Islet of Langerhans (tissue), 1 donor: ENCODE data around the gene TIPIN.
"Not testable (repeated sequence)": the region's sequence is repeated elsewhere in the genome, so short reads cannot be mapped to it uniquely, and the experiment has no call there.

Experiments used
- FAIRE-seq: peaks from one replicate; lab custom pipeline; 2011; peaks lifted over from hg19 to GRCh38; lab: Jason Lieb, UNC

Gene TIPIN

DNA sequence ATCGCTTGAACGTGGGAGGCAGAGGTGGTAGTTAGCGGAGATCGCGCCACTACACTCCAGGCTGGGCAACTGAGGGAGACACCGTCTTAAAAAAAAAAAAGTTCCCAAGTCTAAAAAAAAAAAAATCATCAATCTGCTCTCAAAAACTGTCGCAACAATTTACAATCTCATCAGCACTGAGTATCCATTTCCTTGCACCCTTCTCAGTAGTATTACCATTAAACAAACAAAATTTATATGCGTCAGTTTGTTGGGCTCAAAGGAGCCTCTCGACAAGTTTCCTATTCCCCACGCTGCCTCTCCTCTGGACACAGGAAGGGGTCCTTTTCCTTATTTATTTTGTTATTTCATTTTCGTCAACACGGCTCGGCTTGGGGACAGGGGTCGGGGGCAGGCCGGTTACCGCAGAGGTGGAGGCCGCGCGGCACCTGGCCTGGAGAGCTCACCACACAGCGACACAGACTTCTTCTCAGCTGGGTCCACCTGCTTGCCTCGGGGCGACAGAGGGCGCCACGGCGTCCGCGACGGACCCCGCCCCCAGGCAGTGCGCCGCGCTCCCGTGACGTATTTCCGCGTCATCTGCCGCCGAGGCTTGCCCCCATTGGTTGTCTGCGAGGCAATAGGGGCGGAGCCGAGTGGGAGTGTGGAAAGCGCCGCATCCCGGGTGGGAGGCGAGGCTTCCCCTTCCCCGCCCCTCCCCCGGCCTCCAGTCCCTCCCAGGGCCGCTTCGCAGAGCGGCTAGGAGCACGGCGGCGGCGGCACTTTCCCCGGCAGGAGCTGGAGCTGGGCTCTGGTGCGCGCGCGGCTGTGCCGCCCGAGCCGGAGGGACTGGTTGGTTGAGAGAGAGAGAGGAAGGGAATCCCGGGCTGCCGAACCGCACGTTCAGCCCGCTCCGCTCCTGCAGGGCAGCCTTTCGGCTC lies 30.0 kb upstream of the TIPIN start, which contains the start of gene MAP2K1:
Gene MAP2K1, plus strand, starts transcription at position 709 of the 920 bp plus-strand sequence. CDS start 436 bp downstream, outside the sequence.
- FAIRE-seq, result no peak

DNA sequence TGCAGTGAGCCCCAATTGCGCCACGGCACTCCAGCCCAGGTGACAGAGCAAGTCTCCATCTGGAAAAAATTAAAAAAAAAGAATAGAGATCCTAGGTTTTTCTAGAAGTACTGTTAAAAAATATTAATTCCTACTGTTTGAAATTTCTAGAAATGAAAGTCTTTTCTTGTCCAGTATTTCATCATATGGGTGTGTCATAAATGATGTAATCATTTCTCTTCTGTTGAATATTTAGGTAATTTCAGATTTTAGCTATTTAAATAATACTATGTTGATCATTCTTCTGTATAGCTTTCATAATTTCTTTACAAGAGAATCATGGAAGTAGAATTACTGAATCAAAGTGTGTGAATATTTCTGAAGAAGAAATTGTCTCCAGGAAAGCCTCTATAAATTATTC lies 24.9 kb upstream of the TIPIN start:
- FAIRE-seq, result not testable (repeated sequence)

DNA sequence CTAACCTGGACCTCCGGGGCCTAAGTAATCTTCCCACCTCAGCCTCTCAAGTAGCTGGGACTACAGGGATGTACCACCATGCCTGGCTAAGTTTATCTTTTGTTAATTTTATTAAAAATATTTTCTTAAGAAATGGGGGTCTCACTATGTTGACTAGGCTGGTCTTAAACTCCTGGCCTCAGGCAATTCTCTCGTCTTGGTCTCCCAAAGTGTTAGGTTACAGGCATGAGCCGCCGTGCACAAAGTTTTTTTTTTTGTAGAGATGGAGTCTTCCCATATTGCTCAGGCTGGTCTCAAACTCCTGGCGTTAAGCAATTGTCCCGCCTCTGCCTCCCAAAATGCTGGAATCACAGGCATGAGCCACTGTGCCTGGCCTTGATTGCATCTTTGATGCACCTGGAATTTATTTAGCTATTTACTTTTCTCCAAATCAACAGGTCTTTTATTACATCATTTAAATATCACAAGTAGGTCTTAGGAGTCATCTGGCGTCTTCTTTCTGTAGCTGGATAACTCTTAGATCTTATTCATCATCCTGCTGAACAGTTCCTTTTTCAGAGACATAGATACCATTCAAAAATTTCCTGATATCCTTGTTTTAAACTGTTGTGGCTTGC lies 22.4 kb upstream of the TIPIN start:
- no peak for FAIRE-seq

DNA sequence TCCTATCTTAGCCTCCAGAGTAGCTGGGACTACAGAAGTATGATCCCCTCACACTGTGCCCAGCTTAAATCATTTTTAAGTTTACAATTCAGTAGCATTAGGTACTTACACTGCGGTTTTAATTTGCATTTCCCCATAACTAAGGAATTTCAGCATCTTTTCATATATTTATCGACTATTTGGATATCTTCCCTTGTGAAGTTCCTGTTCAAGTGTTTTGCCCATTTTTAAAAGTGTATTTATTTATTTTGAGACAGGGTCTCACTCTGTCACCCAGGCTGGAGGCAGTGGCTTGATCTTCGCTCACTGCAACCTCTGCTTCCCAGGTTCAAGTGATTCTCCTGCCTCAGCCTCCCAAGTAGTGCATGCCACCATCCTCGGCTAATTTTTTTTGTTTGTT lies 17.7 kb upstream of the TIPIN start:
- FAIRE-seq, result no peak

DNA sequence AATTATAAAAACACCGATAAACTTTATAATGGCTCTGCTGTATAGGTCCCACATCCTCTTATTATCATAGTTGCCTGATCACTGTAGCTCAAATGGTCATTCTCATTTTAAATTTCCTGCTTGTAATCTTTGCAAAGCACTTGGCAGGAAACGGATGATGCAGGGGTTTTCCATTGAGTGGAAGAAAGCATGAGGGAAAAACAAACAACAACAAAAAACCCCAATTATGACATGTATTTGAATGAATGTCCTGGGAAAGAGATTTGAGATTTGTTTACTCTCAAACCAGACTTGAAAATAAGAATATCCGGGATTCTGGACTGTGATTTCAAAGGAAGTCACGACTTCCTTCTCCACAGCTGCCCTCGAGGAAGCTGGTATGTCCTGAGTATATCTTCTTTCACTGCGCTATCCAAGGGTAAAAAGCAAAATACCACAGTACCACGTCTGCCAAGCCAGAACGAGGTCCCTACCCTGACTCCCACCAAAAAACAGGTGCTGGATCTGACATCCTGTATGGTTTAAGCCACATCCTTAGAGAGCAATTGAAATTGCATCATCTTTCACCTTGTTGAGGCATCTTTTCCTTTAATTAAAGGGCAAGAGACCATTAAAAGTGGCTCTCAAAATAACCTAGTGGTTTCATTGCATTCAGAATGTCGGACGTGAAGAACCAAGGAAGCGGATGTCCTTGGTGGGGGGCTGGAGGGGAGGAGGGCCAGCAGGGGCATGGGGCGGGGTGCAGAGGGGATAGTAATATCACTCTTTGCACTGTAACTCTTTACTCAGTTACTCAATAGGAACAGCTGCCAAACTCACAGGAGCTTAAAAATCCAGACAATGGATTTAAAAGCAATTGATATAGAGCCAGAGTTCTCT lies 13.5 kb upstream of the TIPIN start:
- no peak for FAIRE-seq

DNA sequence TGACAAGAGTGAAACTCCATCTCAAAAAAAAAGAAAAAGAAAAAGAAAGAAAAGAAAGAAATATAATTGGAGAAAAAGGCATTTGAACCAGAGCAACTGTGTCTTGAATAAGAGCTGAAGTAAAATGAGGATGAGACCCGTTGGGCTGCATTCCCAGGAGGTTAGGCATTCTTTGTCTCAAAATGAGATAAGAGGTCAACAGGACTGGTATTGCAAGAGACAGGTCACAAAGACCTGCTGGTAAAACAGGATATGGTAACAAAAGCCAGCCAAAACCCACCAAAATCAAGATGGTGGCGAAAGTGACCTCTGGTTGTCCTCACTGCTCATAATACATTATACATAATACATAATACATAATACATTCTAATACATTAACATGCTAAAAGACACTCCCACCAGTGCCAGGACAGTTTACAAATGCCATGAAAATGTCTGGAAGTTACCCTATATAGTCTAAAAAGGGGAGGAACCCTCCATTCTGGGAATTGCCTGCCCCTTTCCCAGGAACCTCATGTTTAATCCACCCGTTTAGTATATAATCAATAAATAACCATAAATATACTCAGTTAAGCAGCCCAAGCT lies 8.6 kb upstream of the TIPIN start:
- no peak for FAIRE-seq

DNA sequence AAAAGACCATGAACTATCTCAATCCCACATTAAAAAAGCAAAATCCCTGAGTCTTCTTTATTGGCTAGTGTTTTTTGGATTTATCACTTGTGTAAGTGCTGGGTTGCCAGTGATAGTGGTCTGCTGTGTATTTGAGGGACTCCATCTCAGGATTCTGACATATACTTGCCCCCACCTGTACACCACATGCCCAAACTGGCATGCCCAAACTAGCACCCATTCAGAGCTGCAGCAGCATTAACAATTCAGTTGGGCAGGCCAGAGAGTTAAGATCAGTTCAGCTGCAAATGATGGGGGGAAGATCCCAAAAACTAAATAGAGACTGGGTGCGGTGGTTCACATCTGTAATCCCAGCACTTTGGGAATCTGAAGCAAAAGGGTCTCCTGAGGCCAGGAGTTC lies 6.3 kb upstream of the TIPIN start:
- no peak for FAIRE-seq

DNA sequence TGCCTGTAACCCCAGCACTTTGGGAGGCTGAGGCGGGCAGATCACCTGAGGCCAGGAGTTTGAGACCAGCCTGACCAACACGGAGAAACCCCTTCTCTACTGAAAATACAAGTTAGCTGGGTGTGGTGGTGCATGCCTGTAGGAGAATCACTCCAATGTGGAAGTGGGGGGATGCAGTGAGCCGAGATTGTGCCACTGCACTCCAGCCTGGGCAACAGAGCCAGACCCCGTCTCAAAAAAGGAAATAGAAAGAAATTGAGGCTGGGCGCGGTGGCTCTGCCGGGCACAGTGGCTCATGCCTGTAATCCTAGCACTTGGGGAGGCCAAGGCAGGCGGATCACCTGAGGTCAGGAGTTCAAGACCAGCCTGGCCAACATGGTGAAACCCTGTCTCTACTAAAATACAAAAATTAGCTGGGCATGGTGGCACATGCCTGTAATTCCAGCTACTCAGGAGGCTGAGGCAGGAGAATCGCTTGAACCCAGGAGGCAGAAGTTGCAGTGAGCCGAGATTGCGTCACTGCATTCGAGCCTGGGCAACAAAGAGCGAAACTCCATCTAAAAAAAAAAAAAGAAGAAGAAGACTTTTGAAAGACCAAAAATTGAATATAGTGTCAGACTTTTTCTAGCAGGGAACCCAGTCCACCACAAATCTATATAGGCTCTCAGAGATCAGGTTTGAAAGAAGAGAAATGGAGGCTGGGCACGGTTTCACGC lies 5.4 kb upstream of the TIPIN start:
- FAIRE-seq, result not testable (repeated sequence)

DNA sequence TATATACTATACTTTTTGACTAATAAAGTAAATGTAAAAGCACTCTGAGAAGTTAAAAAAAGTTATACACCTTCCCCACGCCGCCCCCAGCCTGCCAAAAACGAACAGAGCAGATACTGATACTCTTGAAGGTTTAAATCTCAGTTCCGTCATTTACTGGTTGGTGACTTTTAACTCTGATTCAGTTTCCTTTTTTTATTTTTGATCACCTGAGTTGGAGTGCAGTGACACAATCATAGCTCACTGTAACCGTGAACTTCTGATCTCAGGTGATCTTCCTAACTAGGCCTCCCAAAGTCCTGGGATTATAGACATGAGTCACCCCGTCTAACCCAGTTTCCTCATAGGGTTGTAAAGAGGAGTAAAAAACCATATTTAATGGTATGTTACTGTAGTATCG lies 3.3 kb upstream of the TIPIN start:
- no peak for FAIRE-seq

DNA sequence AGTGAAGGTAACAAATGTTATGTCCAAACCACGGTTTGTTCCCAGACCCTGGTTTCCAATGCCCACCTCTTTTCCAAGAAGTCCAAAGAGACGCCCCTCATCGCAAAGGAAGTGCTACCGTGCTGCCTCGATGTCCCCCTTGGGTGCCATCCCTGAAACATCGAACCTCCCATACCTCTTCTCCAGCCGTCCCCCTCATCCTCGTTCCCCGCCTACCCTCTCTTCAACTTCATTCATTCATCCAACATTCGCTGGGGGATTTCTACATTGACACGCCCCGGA lies 467 bp downstream of the TIPIN start:
- FAIRE-seq, result no peak

DNA sequence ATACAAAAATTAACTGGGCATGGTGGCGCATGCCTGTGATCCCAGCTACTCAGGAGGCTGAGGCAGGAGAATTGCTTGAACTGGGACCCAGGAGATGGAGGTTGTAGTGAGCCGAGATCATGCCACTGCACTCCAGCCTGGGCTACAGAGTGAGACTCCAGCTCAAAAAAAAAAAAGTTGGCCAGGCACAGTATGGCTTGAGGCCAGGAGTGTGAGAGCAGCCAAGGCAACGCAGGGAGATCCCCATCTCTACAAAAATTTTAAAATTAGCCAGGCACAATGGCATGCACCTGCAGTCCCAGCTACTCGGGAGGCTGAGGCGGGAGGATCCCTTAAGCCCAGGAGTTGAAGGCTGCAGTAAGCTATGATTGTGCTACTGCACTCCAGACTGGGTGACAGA lies 8.0 kb downstream of the TIPIN start:
- FAIRE-seq, result not testable (repeated sequence)

DNA sequence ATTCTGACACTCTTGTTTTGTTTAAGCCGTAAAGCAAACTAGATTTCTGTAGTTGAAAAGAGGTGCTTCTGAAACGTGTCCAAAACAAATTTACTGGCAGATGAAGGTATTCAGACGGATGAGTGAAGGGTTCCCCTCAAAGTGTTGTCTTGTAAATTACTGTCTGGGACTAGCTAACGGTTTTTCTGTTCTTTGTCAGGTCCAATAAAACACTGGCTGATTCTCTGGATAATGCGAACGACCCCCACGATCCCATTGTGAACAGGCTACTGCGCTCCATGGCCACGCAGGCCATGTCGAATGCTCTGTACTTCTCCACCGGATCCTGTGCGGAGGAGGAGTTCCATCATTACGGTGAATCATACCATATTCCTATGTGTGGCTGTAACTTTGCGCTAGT lies 27.7 kb downstream of the TIPIN start:
- FAIRE-seq, result no peak

DNA sequence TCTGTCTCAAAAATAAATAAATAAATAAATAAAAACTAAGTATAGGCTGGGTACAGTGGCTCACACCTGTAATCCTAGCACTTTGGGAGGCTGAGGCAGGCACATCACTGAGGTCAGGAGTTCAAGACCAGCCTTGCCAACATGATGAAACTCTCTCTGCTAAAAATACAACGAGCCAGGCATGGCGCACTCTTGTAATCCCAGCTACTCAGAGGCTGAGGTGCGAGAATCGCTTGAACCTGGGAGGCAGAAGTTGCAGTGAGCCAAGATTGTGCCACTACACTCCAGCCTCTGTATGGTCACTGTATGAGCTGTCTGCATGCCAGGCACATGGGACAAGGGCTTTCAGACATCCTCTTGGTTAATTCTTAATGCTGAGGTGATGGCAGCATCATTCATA lies 28.7 kb downstream of the TIPIN start:
- no peak for FAIRE-seq

DNA sequence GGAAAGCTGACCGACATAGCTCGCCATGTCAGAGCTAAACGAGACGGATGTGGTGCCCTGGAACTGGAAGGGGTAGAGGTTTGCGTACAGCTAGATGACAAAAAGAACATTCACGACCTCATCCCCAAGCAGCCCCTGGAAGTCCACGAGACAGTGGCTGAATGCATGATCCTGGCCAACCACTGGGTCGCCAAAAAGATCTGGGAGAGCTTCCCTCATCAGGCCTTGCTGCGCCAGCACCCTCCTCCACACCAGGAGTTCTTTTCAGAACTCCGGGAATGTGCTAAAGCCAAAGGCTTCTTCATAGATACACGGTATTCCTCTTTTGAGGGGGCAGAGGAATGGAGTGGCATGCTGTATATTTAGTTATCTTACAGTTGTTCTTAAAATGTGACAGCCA lies 30.4 kb downstream of the TIPIN start:
- FAIRE-seq, result no peak

DNA sequence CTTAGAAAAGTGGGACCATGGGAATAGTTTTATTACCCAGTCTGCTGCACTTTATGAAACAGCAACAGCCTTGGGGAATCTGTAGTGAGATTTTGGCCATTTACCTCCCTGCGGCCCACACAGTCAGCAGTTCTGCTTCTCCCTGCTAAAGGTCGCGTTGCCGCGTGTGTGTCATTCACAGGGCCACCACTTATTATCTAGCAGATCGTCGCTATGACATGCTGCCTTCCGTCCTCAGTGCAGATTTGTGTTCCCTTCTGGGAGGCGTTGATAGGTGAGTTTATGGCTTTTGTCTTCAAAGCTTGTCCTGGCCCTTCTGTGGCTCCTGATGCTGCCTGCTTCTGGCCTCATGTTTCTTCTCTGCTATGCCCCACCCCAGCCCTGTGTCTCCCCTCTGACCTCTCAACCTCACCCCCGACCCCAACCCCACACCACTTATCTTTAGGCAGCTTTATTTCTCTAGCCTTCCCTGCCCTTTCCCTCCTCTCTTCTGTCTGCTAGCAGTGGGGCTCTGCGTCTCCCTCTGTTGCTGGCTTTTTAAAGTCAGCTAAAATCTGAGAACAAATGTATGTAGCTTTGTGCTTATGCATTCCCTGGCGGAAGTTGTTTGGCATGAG lies 33.1 kb downstream of the TIPIN start:
- no peak for FAIRE-seq

DNA sequence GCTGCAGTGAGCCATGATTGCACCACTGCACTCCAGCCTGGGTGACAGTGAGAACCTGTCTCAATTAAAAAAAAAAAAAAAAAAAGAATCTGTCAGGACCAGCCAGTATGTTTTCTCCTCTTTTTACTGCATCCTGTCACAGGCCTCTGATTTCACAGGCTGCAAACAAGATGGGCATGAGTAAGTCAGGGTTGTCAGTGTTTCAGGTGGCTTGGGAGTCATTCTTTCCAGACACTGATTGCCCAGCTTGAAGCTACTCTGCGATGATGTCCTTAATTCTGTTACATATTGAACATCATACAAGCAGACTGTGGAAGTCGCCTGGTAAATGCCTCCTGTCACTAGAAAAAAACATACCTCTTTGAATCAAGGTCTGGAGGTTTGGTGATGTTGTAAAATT lies 44.3 kb downstream of the TIPIN start:
- no peak for FAIRE-seq

DNA sequence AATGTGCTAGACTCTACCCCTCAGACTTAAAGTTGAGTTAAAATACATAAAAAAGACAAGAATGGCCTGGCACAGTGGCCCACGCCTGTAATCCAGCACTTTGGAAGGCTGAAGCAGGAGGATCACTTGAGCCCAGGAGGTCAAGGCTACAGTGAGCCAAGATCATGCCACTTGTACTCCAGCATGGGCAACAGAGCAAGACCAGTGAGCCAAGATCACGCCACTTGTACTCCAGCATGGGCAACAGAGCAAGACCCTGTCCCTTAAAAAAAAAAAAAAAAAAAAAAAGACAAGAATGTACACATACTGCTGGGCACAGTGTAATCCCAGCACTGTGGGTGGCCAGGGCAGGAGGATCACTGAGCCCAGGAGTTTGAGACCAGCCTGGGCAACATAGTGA lies 45.7 kb downstream of the TIPIN start:
- no peak for FAIRE-seq

DNA sequence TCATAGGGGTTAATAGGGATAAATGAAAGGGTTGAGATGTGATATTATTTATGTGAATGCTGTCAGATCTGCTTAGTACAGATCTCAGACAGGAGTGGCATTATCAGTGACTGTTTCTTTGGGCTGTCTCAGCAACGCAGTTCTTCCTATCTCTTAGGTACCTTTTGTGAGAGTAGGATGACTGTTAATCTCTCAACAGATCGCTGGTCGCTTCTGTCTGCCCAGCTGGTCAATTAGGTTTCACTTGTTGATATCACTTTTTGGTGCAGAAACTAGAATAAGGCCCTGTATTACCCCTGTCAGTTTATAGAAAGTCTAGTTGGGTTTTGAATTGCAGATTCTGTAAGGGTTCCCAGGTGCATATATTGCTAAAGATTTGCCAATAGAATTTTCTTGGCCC lies 46.7 kb downstream of the TIPIN start:
- FAIRE-seq, result no peak

DNA sequence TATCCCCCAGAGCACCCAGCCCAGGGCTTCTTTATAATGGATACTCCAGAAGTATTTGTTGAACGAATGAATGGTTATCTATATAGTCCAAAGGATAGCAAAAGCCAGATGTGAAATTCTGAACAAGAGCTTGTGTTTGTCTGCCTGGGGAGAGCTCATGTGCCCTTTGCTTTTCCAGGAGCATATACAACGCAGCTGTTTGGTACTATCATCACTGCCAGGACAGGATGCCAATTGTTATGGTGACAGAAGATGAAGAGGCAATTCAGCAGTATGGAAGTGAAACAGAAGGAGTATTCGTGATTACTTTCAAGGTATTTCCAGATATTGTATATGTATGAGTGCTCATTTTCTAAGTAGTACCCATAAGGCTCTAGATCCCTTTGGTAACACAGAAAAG lies 48.0 kb downstream of the TIPIN start:
- no peak for FAIRE-seq

DNA sequence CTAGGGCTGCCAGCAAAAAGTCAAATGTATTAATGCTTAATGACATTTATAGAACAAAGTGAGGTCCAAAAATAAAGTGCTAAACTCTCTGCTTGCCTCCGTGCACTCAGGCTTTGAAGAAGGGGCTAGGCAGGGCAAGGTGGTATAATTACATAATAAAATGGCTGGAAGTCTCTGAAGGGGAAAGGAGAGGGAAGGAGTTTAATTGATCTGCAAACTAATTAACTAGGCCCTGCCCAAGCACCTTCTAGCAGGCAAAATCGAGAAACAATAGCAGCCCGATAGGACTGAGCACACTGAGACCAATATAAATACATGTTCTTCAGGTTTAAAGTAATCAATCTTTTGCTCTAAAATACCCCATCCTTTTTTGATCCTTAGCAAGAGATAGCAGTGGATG lies 50.1 kb downstream of the TIPIN start:
- no peak for FAIRE-seq

DNA sequence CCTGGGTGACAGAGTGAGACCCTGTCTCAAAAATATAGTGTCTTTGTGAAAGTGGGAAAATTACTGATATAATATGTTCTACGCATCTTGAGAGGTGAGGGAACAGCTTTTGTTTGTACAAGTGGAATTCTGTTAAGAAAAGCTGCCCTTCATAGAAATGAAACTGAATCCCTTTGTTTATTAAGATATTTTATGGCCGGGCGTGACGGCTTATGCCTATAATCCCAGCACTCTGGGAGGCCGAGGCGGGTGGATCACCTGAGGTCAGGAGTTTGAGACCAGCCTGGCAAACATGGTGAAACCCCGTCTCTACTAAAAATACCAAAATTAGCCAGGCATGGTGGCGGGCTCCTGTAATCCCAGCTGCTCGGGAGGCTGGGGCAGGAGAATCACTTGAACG lies 52.1 kb downstream of the TIPIN start:
- not testable (repeated sequence) for FAIRE-seq
